ENCODE measurements around the gene SORBS1.

SORBS1 gene

GRCh38 chr10:95275726-95276366 lies 285.3 kb downstream of the SORBS1 start:
- DNase-seq (ENCODE audit: low read depth in 2 of 2) = no peak

GRCh38 chr10:95273393-95274312 lies 287.5 kb downstream of the SORBS1 start:
- no peak for DNase-seq (ENCODE audit: low read depth in 2 of 2)

GRCh38 chr10:95268438-95268837 lies 292.7 kb downstream of the SORBS1 start:
- no peak for DNase-seq (ENCODE audit: low read depth in 2 of 2)

GRCh38 chr10:95267251-95267650 lies 293.9 kb downstream of the SORBS1 start:
- no peak for DNase-seq (ENCODE audit: low read depth in 2 of 2)

- DNase-seq (ENCODE audit: low read depth in 2 of 2) = no peak
Observed at GRCh38 chr10:95266674-95267095, 294.5 kb downstream of the SORBS1 start.

- no peak for DNase-seq (ENCODE audit: low read depth in 2 of 2)
Observed at GRCh38 chr10:95265572-95265971, 295.6 kb downstream of the SORBS1 start.

GRCh38 chr10:95264227-95265051 lies 296.7 kb downstream of the SORBS1 start:
- DNase-seq (ENCODE audit: low read depth in 2 of 2) = no peak

GRCh38 chr10:95263864-95264226 lies 297.3 kb downstream of the SORBS1 start:
- no peak for DNase-seq (ENCODE audit: low read depth in 2 of 2)

GRCh38 chr10:95262763-95263518 lies 298.2 kb downstream of the SORBS1 start:
- DNase-seq (ENCODE audit: low read depth in 2 of 2) = no peak

- DNase-seq (ENCODE audit: low read depth in 2 of 2) = no peak
Observed at GRCh38 chr10:95261926-95262325, 299.2 kb downstream of the SORBS1 start.
